Endometrium (tissue), 2 donors: ENCODE data around the gene RAB26.
A peak's percentile ranks its signal among the peaks of the same experiment; 100 is the strongest.
"Not testable (repeated sequence)": the region's sequence is repeated elsewhere in the genome, so short reads cannot be mapped to it uniquely, and the experiment has no call there.

Source experiments
- FAIRE-seq: peaks from 2 replicates; lab custom pipeline; 2012; peaks lifted over from hg19 to GRCh38; lab: Jason Lieb, UNC
- donor health status: control.
- donor health status: control.

Gene RAB26

DNA sequence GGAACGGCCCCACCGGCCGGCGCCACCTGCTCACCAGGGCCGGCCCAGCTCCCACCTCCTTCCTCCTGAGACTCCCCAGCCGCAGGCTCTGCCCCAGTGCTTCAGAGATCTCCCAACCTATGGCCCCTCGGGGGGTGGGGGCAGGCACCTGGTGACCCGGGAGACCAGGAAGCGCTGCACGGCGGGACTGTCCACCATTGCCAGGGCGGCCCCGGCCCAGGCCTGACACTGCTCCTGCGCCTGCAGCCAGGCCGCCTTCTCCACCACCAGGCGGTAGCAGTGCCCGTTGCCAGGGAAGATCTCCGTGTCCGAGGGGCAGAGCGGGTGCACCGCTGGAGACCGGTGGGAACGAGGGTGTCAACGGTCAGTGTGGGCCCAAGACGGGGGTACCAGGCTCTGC is 31.1 kb upstream of the RAB26 start:
- not testable (repeated sequence) for FAIRE-seq

DNA sequence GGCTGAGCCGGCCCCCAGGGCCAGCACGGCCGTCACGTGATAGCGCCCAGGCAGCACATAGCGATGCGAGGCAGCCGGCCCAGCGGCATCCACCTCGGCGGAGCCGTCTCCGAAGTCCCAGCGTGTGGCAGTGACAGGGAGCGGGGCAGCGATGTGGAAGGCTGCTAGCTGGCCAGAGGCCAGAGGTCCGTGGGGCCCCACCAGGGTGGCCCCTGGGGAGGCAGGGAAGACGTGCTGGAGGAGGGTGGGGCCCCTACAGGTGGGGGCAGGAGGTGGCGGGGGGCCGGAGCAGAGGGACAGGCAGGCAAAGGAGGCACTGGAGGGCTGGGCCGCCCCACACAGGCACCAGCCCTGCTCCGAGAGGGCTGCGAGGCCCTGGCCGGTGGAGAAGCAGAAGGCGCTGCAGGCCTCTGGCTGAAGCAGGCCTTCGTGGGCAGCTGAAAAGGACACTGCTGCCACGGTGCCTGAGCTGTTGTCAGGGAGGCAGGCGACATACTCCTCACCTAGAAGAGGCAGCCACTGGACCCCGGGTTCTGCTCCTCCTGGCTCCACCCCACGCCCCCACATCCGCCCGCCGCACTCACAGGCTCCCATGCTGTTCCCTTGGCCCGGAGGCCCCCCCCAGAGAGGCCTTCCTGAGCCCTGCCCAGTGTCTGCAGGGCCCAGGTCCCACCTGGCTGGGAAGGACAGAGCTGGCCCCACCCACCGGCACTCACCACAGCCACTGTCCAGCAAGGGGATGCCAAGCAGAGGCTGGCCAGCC is 30.3 kb upstream of the RAB26 start:
- not testable (repeated sequence) for FAIRE-seq

DNA sequence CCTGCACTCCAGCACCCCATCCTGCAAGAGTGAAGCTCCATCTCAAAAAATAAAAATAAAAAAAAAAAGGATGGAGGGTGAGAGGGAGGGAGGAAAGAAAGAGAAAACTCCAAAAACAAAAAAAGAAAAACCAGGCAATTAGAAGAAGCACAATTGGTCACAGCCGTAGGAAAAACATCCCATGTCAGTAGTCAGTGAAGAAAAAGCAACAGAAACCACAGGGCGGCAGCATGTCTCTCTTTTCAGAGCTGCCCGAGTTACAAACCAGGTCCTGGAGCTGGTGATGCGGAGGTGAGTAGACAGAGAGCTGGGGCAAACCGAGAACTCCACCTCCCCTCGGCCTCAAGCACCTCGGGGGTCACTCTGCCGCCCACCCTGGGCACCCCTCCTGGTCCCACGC is 27.1 kb upstream of the RAB26 start:
- not testable (repeated sequence) for FAIRE-seq

GRCh38 chr16:2121853-2122252 is 26.6 kb upstream of the RAB26 start:
- FAIRE-seq: no peak

DNA sequence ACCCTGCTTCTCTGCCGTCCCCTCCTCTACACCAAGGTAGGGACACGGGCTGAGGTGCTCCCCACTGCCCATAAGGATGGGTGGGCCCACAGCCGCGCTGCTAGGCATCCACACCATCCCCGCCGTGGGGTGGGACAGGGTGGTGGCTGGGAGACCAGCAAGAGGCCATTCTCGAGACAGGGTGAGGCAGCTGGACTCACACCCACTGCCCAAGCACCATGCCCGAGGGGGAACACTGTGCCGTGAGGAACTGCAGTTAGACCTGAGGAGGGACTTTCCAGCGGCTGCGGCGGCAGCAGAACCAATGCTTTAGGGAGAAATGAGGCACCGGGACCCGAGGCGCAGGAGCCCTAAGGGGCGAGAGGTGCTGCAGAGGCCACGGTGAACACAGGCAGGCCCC is 26.0 kb upstream of the RAB26 start:
- no peak for FAIRE-seq

DNA sequence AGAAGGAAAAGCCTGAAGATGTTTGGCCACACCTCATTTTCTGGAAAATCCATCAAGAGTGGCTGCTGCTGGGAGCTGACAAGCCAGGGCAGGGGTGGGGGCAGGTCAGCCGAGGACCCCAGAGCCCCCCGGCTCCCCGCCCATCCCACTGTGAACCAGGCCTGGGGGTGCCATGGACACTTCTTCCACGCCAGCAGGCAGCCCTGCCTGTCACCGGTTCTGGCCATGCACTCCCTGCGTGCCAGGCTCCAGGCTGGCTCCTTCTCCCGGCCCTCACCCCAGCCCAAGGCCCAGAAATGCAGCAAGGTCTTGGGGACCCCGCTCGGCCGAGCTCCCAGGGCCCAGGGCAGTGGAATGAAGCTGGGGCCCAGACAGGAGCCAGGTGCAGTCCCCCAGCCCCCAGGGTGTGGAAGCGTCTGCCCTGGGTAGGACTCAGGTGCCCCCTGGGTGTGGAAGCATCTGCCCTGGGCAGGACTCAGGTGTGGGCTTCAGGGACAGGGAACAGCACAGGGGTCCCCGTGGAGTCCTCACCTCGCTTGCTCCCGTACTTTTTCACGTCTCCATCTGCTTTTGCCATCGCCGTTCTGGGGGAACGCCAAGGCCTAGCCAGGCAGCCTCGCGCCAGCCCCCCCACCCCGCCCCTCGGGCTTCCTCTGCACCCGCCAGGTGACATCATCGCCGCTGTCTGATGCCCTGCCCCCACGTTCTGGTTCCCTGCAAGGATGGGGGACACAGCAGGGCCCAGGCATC is 25.3 kb upstream of the RAB26 start:
- FAIRE-seq: not testable (repeated sequence)

GRCh38 chr16:2123706-2124376 is 24.6 kb upstream of the RAB26 start:
- FAIRE-seq: not testable (repeated sequence)

- not testable (repeated sequence) for FAIRE-seq
These were observed 24.1 kb upstream of the RAB26 start for GRCh38 chr16:2124377-2124693.

GRCh38 chr16:2124694-2125444 is 23.6 kb upstream of the RAB26 start:
- FAIRE-seq: not testable (repeated sequence)

GRCh38 chr16:2125609-2126008 is 22.8 kb upstream of the RAB26 start:
- FAIRE-seq: not testable (repeated sequence)

DNA sequence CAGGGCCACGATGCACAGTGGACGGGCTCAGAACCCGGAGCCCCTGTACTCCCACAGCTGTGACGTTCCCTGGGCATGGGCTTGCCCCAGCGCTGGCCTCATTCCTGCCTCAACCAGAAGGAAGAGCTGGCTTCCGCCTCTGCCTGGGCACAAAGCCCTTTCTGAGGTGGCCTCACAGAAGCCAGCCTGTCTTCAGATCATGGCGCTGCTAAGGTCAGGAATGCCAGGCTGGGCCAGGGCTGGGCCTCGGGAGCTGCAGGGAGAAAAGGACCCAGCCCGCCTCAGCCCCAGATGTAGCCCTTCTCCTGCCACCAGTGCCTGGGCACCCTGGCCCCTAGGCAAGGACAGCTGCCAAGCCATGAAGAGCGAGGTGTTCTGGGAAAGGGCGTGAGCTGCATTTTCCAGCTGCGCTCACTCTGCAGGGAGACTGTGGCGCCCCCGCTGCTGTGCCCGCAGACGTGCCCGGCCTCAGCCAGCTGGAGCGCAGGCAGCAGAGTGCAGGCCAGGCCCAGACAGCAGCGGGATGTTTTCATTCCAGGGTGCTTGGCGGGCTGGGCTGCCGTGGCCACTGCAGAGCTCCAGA is 22.2 kb upstream of the RAB26 start:
- not testable (repeated sequence) for FAIRE-seq

DNA sequence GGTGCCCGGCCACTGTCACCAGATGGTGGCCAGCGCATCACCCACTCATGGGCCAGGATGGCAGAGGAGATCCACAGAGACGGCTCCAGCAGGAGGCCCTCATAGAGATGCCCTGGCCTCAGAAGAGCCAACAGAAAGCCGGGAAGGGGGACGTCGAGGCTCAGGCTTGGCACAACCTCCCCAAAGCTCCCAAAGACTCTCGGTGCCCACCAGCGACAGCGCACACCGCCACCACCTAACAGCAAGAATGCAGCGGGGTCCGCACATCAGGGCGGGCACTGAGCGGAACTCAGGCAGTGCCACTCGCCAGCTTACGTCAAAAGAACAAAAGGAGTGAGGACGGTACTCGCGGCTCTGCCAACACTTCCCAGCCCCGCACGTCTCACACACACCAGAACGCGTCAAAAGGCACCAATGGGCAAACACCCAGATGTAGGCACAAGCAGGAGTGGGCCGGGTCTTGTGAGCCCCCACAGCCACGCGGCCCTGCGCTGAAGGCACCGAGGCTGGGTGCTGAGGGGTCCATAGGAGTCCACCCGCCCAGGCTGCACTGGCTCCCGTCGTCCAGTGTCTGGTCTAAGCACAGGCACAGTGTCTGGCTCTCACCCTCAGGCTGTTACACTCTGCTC is 21.4 kb upstream of the RAB26 start:
- FAIRE-seq: not testable (repeated sequence)

DNA sequence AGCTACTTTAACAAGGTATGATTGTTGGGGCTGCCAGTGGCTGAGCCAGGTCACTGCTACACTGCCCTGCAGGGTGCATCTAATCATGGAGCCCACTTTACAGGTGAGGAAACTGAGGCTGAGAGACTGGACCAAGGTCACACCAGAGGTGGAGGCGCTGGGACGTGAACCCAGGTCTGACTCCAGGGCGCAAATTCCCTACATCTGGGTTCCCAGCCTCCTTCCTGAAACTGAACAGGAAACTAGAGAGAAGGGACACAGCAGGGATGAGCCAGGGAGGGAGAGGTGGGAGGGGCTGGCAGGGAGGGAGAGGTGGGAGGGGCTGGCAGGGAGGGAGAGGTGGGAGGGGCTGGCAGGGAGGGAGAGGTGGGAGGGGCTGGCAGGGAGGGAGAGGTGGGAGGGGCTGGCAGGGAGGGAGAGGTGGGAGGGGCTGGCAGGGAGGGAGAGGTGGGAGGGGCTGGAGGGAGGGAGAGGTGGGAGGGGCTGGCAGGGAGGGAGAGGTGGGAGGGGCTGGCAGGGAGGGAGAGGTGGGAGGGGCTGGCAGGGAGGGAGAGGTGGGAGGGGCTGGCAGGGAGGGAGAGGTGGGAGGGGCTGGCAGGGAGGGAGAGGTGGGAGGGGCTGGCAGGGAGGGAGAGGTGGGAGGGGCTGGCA is 20.7 kb upstream of the RAB26 start:
- FAIRE-seq: not testable (repeated sequence)

- not testable (repeated sequence) for FAIRE-seq
These were observed 19.2 kb upstream of the RAB26 start for GRCh38 chr16:2129251-2129650.

DNA sequence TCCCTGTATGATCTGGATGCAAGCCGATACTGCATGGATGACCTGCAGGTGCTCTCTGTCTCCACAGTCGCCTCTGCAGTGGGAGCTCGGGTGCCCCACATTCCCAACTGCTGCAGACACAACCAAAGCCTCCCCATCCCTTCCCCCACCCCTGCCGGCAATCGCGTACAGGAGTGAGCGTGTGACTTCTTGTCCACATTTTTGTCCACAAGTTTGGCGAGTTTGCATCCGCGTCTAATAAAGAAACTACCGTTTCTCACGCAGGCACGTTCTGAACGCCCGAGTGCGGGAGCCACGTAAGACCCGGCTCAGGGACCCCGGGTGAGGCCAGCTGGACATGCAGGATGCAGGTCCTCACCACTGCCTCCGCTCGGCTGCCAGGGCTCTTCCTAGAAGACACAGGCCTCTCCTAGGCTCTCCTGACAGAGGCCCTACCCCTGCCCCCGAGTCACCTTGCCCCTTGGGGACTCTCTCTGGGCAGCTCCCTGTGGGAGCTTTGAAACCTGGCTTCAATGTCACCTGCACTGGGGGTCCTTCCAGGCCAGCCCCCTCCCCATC is 18.5 kb upstream of the RAB26 start:
- FAIRE-seq: not testable (repeated sequence)

- not testable (repeated sequence) for FAIRE-seq
These were observed 14.6 kb upstream of the RAB26 start for GRCh38 chr16:2133797-2134196.

DNA sequence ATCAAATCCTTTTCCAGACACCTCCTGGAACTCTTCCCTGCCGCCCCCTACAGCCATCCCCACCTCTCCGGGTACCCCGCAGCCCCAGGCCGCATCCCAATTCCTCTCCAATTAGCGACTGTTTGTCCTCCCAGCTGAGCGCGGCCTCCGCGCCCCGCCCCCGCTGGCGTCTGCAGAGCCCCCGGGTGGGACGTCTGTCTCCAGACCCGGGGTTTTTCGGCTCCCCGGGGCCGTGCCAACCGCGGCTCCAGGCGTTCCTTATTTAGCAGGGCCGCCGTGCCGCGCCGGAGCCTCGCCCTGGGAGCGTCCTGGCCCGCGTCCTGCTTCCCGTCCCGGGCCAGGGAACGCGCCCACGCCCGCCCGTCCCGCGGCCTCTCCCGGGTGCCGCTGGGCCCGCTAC is 13.4 kb upstream of the RAB26 start:
- not testable (repeated sequence) for FAIRE-seq

DNA sequence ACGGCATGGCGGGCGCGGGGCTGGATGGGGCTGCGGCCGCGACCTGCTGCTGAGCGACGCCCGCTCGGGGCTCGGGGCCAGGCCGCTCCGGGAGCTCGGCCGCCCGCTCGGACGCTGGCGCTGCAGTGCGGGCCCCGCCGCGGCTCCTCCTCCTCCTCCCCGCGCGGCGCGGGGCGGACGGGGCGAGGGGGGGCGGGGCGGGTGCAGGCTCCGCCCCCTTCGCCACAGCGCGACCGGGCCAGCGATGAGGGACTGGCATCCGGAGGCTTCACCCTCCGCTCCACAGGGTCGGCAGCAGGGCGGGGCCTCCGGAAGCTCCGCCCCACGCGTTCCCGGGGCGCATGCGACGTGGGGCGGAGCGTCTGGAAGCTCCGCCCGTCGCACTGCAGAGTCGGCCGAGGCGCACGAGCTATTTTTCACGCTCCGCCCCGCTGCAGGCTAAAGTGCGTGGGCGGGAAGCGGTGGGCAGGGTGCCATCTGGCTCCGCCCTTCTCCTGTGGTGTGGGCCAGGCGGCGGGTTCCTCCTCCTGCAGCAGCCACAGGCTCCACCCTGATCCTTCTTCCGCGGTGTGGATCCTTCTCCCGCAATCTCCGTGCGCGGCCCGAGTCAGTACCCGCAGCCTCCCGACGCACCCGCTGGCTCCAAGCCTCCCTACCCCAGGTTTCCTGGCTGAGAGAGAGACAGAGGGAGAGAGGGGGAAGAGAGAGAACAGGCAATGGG is 12.5 kb upstream of the RAB26 start, which contains the start of gene PKD1:
Gene PKD1, minus strand, starts transcription at position 129 of the 721 bp plus-strand sequence. CDS start 209 bp downstream, outside the sequence.
- peak; percentile 15 for FAIRE-seq
